Measurements from ENCODE around the gene RGL1.
A peak's percentile ranks its signal among the peaks of the same experiment; 100 is the strongest.

Gene RGL1

GRCh38 chr1:183953031-183953430 lies 148.1 kb downstream of the RGL1 start:
- no peak for DNase-seq (ENCODE audit: low read depth in 2 of 2, low spot score in 1 of 2)

GRCh38 chr1:183954496-183954895 lies 149.6 kb downstream of the RGL1 start:
- DNase-seq (ENCODE audit: low read depth in 2 of 2, low spot score in 1 of 2), result no peak

- peak; percentile 21 to 23 for DNase-seq (ENCODE audit: low read depth in 2 of 2, low spot score in 1 of 2)
Observed at GRCh38 chr1:183956559-183957188, 151.8 kb downstream of the RGL1 start.

- DNase-seq (ENCODE audit: low read depth in 2 of 2, low spot score in 1 of 2), result no peak
Observed at GRCh38 chr1:183957216-183957830, 152.4 kb downstream of the RGL1 start.

- no peak for DNase-seq (ENCODE audit: low read depth in 2 of 2, low spot score in 1 of 2)
Observed at GRCh38 chr1:183958958-183959357, 154.0 kb downstream of the RGL1 start.

GRCh38 chr1:183961132-183961531 lies 156.2 kb downstream of the RGL1 start:
- DNase-seq (ENCODE audit: low read depth in 2 of 2, low spot score in 1 of 2), result no peak

- no peak for DNase-seq (ENCODE audit: low read depth in 2 of 2, low spot score in 1 of 2)
Observed at GRCh38 chr1:183962903-183963302, 158.0 kb downstream of the RGL1 start.

- DNase-seq (ENCODE audit: low read depth in 2 of 2, low spot score in 1 of 2), result no peak
Observed at GRCh38 chr1:183965726-183966125, 160.8 kb downstream of the RGL1 start.

- no peak for DNase-seq (ENCODE audit: low read depth in 2 of 2, low spot score in 1 of 2)
Observed at GRCh38 chr1:183966487-183966886, 161.6 kb downstream of the RGL1 start.

- no peak for DNase-seq (ENCODE audit: low read depth in 2 of 2, low spot score in 1 of 2)
Observed at GRCh38 chr1:183967914-183968313, 163.0 kb downstream of the RGL1 start.

- DNase-seq (ENCODE audit: low read depth in 2 of 2, low spot score in 1 of 2), result no peak
Observed at GRCh38 chr1:183968386-183968785, 163.5 kb downstream of the RGL1 start.

GRCh38 chr1:183970516-183971300 lies 165.8 kb downstream of the RGL1 start:
- no peak for DNase-seq (ENCODE audit: low read depth in 2 of 2, low spot score in 1 of 2)

GRCh38 chr1:183975651-183976050 lies 170.7 kb downstream of the RGL1 start:
- no peak for DNase-seq (ENCODE audit: low read depth in 2 of 2, low spot score in 1 of 2)

- DNase-seq (ENCODE audit: low read depth in 2 of 2, low spot score in 1 of 2), result no peak
Observed at GRCh38 chr1:183977717-183978116, 172.8 kb downstream of the RGL1 start.

All from stimulated activated CD8-positive, alpha-beta memory T cell treated with anti-CD3 and anti-CD28 coated beads, Interleukin-4, amount 100 ng/mL, for 1 hour (primary cell).